ENCODE data around the gene MUC15. TPM values are rescaled to one million over a fixed set of nuclear protein-coding genes. Genes with fewer than 3 reads are reported as not detected.

Gene MUC15
- total RNA-seq, 4 donors from 2014 or later: not detected

DNA sequence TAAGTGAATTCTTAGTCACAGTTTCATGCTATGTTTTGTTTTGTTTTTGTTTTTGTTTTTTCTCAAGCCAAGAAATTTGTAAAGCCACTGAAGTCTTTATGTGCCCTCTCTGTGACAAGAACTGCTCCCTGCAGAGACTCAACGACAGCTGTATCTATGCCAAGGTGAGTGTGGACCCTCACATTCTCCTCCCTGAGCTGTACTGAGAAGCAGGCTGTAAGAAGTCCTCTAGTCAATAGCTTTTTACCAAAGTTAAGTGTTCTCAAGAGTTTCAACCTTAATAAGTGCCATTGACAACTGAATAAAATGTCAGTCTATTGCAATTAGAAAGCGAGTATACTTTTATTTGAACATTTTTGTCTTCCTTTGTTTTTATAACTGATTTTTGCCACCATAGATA is 18.9 kb downstream of the MUC15 start:
- DNase-seq (ENCODE audit: low spot score) (no peak), ATAC-seq (ENCODE audit: low FRiP score) (no peak)
- TF ChIP-seq CTCF (IDR thresholded peaks at IDR 0.05): no peak

DNA sequence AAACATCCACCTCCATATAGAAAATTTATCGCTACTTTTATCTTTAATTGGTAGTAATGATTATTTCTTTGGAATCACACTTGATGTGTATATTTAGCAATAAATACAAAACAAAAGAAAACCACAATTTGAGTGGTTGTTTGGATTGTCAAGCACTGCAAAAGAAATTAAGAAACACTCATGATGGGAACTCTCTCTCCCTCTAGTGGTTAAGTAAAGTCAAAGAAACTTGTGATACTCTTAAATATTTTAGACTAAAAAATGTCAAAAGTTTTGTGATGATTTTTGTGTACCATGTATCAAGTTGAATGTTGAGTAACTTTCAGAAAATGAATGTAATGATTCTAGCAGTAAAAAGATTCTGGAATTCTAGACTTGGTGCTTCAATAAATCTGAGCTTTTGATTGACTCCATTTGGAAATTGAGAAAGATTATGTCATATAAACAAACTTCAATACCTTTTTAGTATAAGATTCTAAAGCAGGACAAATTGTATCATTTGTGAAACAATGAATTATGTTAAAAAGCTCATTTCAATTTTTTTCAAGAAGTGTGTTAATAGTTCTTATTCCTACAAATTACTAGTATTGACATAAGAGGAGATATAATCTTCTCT is 20.8 kb downstream of the MUC15 start:
- no peak for TF ChIP-seq CTCF (IDR thresholded peaks at IDR 0.05)
- ATAC-seq (ENCODE audit: low FRiP score): no peak
- DNase-seq (ENCODE audit: low spot score): no peak

DNA sequence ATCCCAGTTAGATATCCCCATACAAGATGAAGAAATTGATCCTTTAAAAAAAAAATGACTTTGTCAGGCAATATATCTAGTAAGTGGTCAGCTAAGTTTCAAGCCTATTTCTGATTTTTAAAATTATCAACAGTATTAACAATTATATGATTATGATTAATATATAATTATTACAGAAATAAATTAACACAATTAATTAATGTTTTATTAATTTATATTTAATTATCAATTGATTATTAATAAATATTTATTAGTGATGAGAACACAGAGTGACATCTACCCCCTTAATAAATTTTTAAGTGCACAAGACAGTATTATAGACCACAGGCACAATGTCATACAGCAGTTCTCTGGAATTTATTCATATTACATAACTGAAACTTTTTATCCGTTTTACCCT is 22.0 kb downstream of the MUC15 start:
- no peak for DNase-seq (ENCODE audit: low spot score)
- TF ChIP-seq CTCF (IDR thresholded peaks at IDR 0.05): no peak

DNA sequence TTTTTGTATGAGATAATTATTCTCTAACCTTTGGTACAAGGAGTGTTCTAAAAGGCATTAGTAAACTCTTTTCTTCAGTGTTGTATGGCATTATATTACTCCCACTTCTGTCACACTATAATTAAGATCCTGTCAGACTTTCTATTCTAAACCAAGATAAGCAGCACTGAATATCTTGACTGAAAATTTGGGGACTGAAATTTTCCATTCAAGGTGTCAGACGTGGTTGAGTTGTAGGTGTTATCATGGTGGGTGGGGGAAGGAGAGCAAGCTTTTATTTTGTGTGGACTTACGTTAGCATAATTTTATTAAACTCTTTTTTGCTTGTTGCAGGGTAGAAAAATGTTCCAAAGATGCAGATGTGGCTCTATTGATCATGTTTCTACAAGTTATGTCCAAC is 22.9 kb downstream of the MUC15 start:
- DNase-seq (ENCODE audit: low spot score) (no peak), ATAC-seq (ENCODE audit: low FRiP score) (no peak)
- no peak for TF ChIP-seq CTCF (IDR thresholded peaks at IDR 0.05)

More for the DNA sequence above, 22.0 kb downstream of the MUC15 start:
- no peak for ATAC-seq (ENCODE audit: low FRiP score)

GRCh38 chr11:26541870-26542269 is 30.2 kb downstream of the MUC15 start:
- TF ChIP-seq CTCF (IDR thresholded peaks at IDR 0.05): no peak
- DNase-seq (ENCODE audit: low spot score): no peak
- ATAC-seq (ENCODE audit: low FRiP score): no peak

- ATAC-seq (ENCODE audit: low FRiP score): no peak
- no peak for DNase-seq (ENCODE audit: low spot score)
- TF ChIP-seq CTCF (IDR thresholded peaks at IDR 0.05): no peak
These were observed 32.5 kb downstream of the MUC15 start for GRCh38 chr11:26539517-26539916.

DNA sequence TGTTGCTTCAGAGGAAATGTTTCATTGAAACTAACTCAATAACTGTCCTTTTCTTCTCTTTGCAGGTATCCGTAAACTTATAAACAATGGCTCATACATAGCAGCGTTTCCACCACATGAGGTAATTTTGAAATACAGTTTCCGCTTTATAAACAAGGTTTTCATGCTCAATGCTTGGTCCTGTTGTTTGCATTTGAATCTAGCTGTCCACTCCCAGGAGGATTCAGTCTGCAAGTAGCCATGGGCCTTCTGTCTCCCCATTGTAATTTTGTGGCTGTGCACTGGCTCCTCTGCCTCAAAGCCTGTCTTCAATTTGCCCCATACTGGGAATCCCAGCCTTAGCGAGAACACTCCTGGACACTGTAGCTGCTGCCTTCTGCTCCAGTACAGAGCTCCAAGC is 34.7 kb downstream of the MUC15 start:
- no peak for DNase-seq (ENCODE audit: low spot score)
- no peak for ATAC-seq (ENCODE audit: low FRiP score)
- TF ChIP-seq CTCF (IDR thresholded peaks at IDR 0.05): no peak

All from omental fat pad (tissue), 4 donors.